HepG2 (cell line): ENCODE results near the gene GJB1. TPM values are rescaled to one million over a fixed set of nuclear protein-coding genes. Genes with fewer than 3 reads are reported as not detected.

ENCODE experiments used
- CC2D1A ChIP-seq: sonication (generic); formaldehyde crosslinking; IDR thresholded peaks from 2 replicates; pipeline ENCODE4 v1.8.1; 2023; ENCODE audit warnings: mild to moderate bottlenecking, missing genetic modification reagents
- ELF4 ChIP-seq: sonication (generic); formaldehyde crosslinking; IDR thresholded peaks from 2 replicates; pipeline ENCODE4 v1.5.0; 2020; ENCODE audit warnings: missing genetic modification reagents, mild to moderate bottlenecking, moderate library complexity, borderline replicate concordance
- FOXO4 ChIP-seq: sonication (generic); formaldehyde crosslinking; conservative IDR thresholded peaks from 2 replicates; pipeline ENCODE4 v1.8.1; 2023; ENCODE audit warnings: missing genetic modification reagents
- KLF6 ChIP-seq: IDR thresholded peaks from 2 replicates; pipeline ENCODE4 v1.8.0; 2016; ENCODE audit warnings: missing biosample characterization, missing genetic modification reagents
- MEF2D ChIP-seq: sonication (generic); formaldehyde crosslinking; IDR thresholded peaks from 2 replicates; pipeline ENCODE4 v1.5.1; 2020; ENCODE audit warnings: mild to moderate bottlenecking, missing genetic modification reagents
- NCOA1 ChIP-seq: sonication (generic); formaldehyde crosslinking; IDR thresholded peaks from 2 replicates; pipeline ENCODE4 v1.9.0; 2021; ENCODE audit warnings: missing genetic modification reagents
- NCOA5 ChIP-seq: sonication (generic); formaldehyde crosslinking; IDR thresholded peaks from 2 replicates; pipeline ENCODE4 v1.4.0; 2020; ENCODE audit warnings: missing genetic modification reagents
- PAX8 ChIP-seq: sonication (generic); formaldehyde crosslinking; IDR thresholded peaks from 2 replicates; pipeline ENCODE4 v1.8.0; 2022; ENCODE audit warnings: mild to moderate bottlenecking, missing genetic modification reagents, borderline replicate concordance
- PTBP1 ChIP-seq: fragments of 200-400 bp; formaldehyde crosslinking; IDR thresholded peaks from 2 replicates; pipeline ENCODE4 v1.6.1; 2018; ENCODE audit warnings: low read length, low read depth; ENCODE audit not compliant: poor library complexity, severe bottlenecking
- RARG ChIP-seq: sonication (generic); formaldehyde crosslinking; IDR thresholded peaks from 2 replicates; pipeline ENCODE4 v1.4.0; 2020; ENCODE audit warnings: low read depth, mild to moderate bottlenecking, missing genetic modification reagents
- RCOR2 ChIP-seq: IDR thresholded peaks from 2 replicates; pipeline ENCODE4 v1.6.1; 2016; ENCODE audit warnings: missing biosample characterization, missing genetic modification reagents
- REL ChIP-seq: sonication (generic); formaldehyde crosslinking; conservative IDR thresholded peaks from 2 replicates; pipeline ENCODE4 v1.8.0; 2022; ENCODE audit warnings: mild to moderate bottlenecking, missing genetic modification reagents, moderate library complexity
- REXO4 ChIP-seq: sonication (generic); formaldehyde crosslinking; IDR thresholded peaks from 2 replicates; pipeline ENCODE4 v1.8.0; 2022; ENCODE audit warnings: missing genetic modification reagents, mild to moderate bottlenecking, borderline replicate concordance
- THAP11 ChIP-seq: IDR thresholded peaks from 2 replicates; pipeline ENCODE4 v1.6.1; 2016; ENCODE audit warnings: missing biosample characterization, missing genetic modification reagents
- YEATS4 ChIP-seq: sonication (generic); formaldehyde crosslinking; IDR thresholded peaks from 2 replicates; pipeline ENCODE4 v1.4.0; 2020; ENCODE audit warnings: missing genetic modification reagents, borderline replicate concordance
- ZHX2 ChIP-seq, 2 experiments: sonication (generic) in 1 of 2; formaldehyde crosslinking in 1 of 2; IDR thresholded peaks; 2 replicates each; pipeline versions ENCODE4 v1.6.1 to v1.9.0; 2014 to 2022; ENCODE audit warnings: antibody characterized with exemption in 1 of 2, borderline replicate concordance in 1 of 2, inconsistent platforms in 1 of 2, low read depth in 1 of 2, missing genetic modification reagents in 1 of 2
- ZNF10 ChIP-seq: sonication (generic); formaldehyde crosslinking; IDR thresholded peaks from 2 replicates; pipeline ENCODE4 v1.4.0; 2020; ENCODE audit warnings: mild to moderate bottlenecking, low read depth, missing genetic modification reagents, borderline replicate concordance
- ZNF274 ChIP-seq: sonication (generic); formaldehyde crosslinking; IDR thresholded peaks from 2 replicates; pipeline ENCODE4 v1.5.1; 2020; ENCODE audit warnings: mild to moderate bottlenecking, missing genetic modification reagents
- ZNF432 ChIP-seq: sonication (generic); formaldehyde crosslinking; IDR thresholded peaks from 2 replicates; pipeline ENCODE4 v1.5.0; 2020; ENCODE audit warnings: missing genetic modification reagents, mild to moderate bottlenecking, borderline replicate concordance
- ZNF501 ChIP-seq: sonication (generic); formaldehyde crosslinking; IDR thresholded peaks from 2 replicates; pipeline ENCODE4 v1.5.1; 2020; ENCODE audit warnings: mild to moderate bottlenecking, moderate library complexity, missing genetic modification reagents
- ZNF674 ChIP-seq: sonication (generic); formaldehyde crosslinking; IDR thresholded peaks from 2 replicates; pipeline ENCODE4 v1.5.0; 2020; ENCODE audit warnings: low read depth, mild to moderate bottlenecking, missing genetic modification reagents
- ZNF879 ChIP-seq: sonication (generic); formaldehyde crosslinking; IDR thresholded peaks from 2 replicates; pipeline ENCODE4 v1.8.1; 2023; ENCODE audit warnings: missing genetic modification reagents
- ZSCAN20 ChIP-seq: sonication (generic); formaldehyde crosslinking; IDR thresholded peaks from 2 replicates; pipeline ENCODE4 v1.4.0; 2020; ENCODE audit warnings: missing genetic modification reagents, mild to moderate bottlenecking, borderline replicate concordance
- polyA plus RNA-seq, 8 experiments: library from polyadenylated mRNA; depleted of rRNA in 3 of 8; stranded (reverse) in 7 of 8; unstranded in 1 of 8; fragments of >200 nt; fragmentation: Illumina TruSeq in 4 of 8; extraction: Trizol in 4 of 8; gene quantifications; 2 replicates each; pipeline versions ENCODE4 v1.2.1 to v1.2.3, GENCODE V29; 2011 to 2016; ENCODE audit warnings: low read depth in 4 of 8, missing spikeins in 1 of 8, mixed read lengths in 1 of 8; ENCODE audit not compliant: insufficient read depth in 1 of 8
- total RNA-seq, 5 experiments: library from RNA; depleted of rRNA; stranded (reverse); fragments of >200 nt; fragmentation: Illumina TruSeq; extraction: Trizol; gene quantifications; 2 replicates each; pipeline ENCODE4 v1.2.3, GENCODE V29; 2016; ENCODE audit warnings: low read depth in 1 of 5

GJB1 gene
- total and polyA plus RNA-seq, 2 of the 13 experiments (the other 11 are each of a cell fraction or from before 2014, with no cell fraction given): 111 to 161 TPM

GRCh38 chrX:71181910-71182799 is 40.9 kb upstream of the GJB1 start (continued):
- TF ChIP-seq YEATS4 (CRISPR knock-in tag) (peak; percentile 55; the same call in 1 of the 2 replicates), ZNF501 (no peak), ZNF10 (CRISPR knock-in tag) (no peak), ZNF674 (no peak), RARG (CRISPR knock-in tag) (no peak), CC2D1A (no peak), RCOR2 (no peak), PAX8 (CRISPR knock-in tag) (no peak), REL (CRISPR knock-in tag) (no peak), MEF2D (CRISPR knock-in tag) (0 out of 2 replicates have a peak, but pooled peaks have one; percentile 14), ELF4 (CRISPR knock-in tag) (no peak), NCOA1 (no peak), ZHX2 (IDR thresholded peaks at IDR 0.05; ENCODE audit: low read depth) (no peak), ZHX2 (CRISPR knock-in tag; IDR thresholded peaks at IDR 0.05; ENCODE audit: borderline replicate concordance) (no peak), ZSCAN20 (CRISPR knock-in tag) (no peak), REXO4 (CRISPR knock-in tag) (no peak), ZNF274 (no peak), ZNF879 (CRISPR knock-in tag) (no peak), NCOA5 (CRISPR knock-in tag) (no peak), THAP11 (CRISPR knock-in tag) (peak; percentile 67; the same call in 1 of the 2 replicates), ZNF432 (CRISPR knock-in tag) (no peak), FOXO4 (CRISPR knock-in tag) (no peak), PTBP1 (no peak), KLF6 (no peak)
